Iris pigment epithelial cell (primary cell): ENCODE measurements around the gene CCDC78.

Source experiments
- DNase-seq: peaks from one replicate; pipeline ENCODE4 v3.0.0-alpha.2; 2011; ENCODE audit warnings: low read depth

The CCDC78 gene

GRCh38 chr16:678209-678857, 47.9 kb downstream of the CCDC78 start:
- DNase-seq, result no peak

- no peak for DNase-seq
Observed at GRCh38 chr16:677316-678190, 48.7 kb downstream of the CCDC78 start.

- DNase-seq, result no peak
Observed at GRCh38 chr16:676913-677312, 49.3 kb downstream of the CCDC78 start.

DNA sequence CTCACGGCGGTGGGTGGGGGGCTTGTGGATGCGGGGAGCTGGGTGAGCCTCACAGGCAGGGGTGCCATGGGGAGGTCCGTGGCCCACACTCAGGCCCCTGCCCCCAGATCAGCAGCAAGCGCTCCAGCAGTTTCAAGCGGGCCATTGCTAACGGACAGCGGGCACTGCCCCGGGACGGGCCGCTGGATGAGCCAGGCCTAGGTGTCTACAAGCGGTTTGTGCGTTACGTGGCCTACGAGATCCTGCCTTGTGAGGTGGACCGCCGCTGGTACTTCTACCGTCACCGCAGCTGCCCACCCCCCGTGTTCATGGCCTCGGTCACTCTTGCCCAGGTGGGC, 49.7 kb downstream of the CCDC78 start:
- no peak for DNase-seq

GRCh38 chr16:675884-676564, 50.2 kb downstream of the CCDC78 start:
- no peak for DNase-seq

GRCh38 chr16:674968-675883, 51.0 kb downstream of the CCDC78 start, which contains the start of gene RHBDL1:
Gene RHBDL1, plus strand, starts transcription at chr16:675671. Its CDS starts 120 bp downstream, at chr16:675791.
- DNase-seq, result peak; percentile 65

DNA sequence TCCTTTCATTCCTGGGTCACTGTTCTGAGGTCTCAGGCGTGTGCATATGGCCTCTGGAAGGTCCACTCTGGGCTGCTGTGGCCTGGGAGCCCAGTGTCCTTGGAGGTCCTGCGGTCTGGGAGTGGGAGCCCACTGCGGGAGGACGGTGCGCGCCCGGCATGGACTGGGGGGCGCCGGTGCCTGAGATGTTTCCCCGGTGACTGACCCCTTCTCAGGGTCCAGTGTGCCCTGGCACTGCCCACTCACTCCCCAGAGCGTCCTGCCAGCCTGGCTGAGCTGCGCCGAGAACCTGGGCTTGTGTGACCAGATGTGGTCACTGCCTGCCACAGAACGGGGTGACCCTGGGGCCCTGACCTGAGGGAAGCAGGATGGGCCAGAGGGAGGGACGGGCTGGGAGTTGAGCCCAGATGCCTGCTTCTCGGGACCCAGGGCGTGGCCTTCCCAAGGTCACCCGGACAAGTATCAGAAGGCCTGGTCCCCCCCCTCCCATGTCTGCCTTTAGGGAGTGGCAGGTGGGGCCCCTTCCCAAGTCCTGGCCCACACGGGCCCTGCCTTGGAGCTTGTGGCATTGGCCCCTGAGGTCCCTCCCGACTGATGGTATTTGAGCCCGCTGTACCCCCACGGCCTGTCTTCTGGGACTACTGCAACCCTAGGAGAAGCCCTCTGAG, 51.9 kb downstream of the CCDC78 start:
- DNase-seq, result no peak

DNA sequence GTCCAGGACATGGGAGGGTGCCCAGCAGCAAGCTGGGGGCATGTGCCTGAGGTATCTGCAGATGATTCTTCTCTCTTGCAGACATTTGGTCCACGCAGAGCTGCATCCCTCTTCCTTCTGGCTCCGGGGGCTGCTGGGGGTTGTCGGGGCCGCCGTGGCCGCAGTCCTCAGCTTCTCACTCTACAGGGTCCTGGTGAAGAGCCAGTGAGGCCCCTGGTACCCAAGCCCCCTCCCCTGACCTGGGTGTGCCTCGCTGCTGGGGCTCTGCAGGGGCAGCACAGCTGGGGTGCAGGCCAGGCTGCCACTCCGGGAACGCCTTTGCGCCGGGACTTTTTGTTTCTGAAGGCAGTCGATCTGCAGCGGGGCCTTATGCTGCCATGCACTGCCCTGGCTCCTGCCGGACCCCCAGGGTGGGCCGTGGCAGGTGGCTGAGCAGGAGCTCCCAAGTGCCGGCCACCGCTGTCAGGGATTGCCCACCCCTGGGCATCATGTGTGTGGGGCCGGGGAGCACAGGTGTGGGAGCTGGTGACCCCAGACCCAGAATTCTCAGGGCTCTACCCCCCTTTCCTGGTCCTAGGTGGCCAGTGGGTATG, 52.7 kb downstream of the CCDC78 start:
- DNase-seq, result no peak

DNA sequence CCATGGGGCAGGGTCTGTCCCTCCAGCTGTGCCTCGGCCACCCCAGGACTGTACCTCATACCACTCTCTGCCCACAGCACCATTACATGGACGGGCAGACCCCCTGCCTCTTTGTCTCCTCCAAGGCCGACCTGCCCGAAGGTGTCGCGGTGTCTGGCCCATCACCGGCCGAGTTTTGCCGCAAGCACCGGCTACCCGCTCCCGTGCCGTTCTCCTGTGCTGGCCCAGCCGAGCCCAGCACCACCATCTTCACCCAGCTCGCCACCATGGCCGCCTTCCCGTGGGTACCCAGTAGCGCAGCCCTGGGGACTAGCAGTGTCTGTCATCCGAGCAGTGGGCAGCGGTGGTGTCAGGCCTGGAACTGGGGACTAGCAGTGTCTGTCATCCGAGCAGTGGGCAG, 53.4 kb downstream of the CCDC78 start:
- DNase-seq, result no peak
